ENCODE measurements around the gene ZNF536. TPM values are rescaled to one million over a fixed set of nuclear protein-coding genes. Genes with fewer than 3 reads are reported as not detected.

ZNF536 gene
- total and polyA plus RNA-seq, 10 of the 15 experiments (the other 5 are each of a cell fraction or from before 2014, with no cell fraction given), result not detected

GRCh38 chr19:30521937-30522336, 149.8 kb downstream of the ZNF536 start (continued):
- TF ChIP-seq, protein P1, sequence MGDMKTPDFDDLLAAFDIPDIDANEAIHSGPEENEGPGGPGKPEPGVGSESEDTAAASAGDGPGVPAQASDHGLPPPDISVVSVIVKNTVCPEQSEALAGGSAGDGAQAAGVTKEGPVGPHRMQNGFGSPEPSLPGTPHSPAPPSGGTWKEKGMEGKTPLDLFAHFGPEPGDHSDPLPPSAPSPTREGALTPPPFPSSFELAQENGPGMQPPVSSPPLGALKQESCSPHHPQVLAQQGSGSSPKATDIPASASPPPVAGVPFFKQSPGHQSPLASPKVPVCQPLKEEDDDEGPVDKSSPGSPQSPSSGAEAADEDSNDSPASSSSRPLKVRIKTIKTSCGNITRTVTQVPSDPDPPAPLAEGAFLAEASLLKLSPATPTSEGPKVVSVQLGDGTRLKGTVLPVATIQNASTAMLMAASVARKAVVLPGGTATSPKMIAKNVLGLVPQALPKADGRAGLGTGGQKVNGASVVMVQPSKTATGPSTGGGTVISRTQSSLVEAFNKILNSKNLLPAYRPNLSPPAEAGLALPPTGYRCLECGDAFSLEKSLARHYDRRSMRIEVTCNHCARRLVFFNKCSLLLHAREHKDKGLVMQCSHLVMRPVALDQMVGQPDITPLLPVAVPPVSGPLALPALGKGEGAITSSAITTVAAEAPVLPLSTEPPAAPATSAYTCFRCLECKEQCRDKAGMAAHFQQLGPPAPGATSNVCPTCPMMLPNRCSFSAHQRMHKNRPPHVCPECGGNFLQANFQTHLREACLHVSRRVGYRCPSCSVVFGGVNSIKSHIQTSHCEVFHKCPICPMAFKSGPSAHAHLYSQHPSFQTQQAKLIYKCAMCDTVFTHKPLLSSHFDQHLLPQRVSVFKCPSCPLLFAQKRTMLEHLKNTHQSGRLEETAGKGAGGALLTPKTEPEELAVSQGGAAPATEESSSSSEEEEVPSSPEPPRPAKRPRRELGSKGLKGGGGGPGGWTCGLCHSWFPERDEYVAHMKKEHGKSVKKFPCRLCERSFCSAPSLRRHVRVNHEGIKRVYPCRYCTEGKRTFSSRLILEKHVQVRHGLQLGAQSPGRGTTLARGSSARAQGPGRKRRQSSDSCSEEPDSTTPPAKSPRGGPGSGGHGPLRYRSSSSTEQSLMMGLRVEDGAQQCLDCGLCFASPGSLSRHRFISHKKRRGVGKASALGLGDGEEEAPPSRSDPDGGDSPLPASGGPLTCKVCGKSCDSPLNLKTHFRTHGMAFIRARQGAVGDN (IDR thresholded peaks at IDR 0.05), result no peak
- TF ChIP-seq BRCA1 (IDR thresholded peaks at IDR 0.05; ENCODE audit: low read depth, low read length) (no peak), TCF7 (IDR thresholded peaks at IDR 0.05; ENCODE audit: borderline replicate concordance) (no peak), ATF7 (IDR thresholded peaks at IDR 0.05; ENCODE audit: low read depth) (no peak), CHD4 (IDR thresholded peaks at IDR 0.05) (no peak), NFYB (IDR thresholded peaks at IDR 0.05; ENCODE audit: insufficient read depth, low read depth, low read length) (no peak), CBX3 (IDR thresholded peaks at IDR 0.05; ENCODE audit: borderline replicate concordance, low read depth) (no peak)
- TF ChIP-seq, protein P2, sequence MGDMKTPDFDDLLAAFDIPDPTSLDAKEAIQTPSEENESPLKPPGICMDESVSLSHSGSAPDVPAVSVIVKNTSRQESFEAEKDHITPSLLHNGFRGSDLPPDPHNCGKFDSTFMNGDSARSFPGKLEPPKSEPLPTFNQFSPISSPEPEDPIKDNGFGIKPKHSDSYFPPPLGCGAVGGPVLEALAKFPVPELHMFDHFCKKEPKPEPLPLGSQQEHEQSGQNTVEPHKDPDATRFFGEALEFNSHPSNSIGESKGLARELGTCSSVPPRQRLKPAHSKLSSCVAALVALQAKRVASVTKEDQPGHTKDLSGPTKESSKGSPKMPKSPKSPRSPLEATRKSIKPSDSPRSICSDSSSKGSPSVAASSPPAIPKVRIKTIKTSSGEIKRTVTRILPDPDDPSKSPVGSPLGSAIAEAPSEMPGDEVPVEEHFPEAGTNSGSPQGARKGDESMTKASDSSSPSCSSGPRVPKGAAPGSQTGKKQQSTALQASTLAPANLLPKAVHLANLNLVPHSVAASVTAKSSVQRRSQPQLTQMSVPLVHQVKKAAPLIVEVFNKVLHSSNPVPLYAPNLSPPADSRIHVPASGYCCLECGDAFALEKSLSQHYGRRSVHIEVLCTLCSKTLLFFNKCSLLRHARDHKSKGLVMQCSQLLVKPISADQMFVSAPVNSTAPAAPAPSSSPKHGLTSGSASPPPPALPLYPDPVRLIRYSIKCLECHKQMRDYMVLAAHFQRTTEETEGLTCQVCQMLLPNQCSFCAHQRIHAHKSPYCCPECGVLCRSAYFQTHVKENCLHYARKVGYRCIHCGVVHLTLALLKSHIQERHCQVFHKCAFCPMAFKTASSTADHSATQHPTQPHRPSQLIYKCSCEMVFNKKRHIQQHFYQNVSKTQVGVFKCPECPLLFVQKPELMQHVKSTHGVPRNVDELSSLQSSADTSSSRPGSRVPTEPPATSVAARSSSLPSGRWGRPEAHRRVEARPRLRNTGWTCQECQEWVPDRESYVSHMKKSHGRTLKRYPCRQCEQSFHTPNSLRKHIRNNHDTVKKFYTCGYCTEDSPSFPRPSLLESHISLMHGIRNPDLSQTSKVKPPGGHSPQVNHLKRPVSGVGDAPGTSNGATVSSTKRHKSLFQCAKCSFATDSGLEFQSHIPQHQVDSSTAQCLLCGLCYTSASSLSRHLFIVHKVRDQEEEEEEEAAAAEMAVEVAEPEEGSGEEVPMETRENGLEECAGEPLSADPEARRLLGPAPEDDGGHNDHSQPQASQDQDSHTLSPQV (IDR thresholded peaks at IDR 0.05), result no peak
